Left colon (tissue), 2 donors: Measurements from ENCODE around the gene HEMGN. TPM values are rescaled to one million over a fixed set of nuclear protein-coding genes. Genes with fewer than 3 reads are reported as not detected.

ENCODE experiments used
- total RNA-seq, 2 donors: library from RNA; stranded (reverse); fragmentation: NEBNext Ultra II Directional; extraction: Animal tissue kit (Norgen Biotek cat#: 25700); gene quantifications; one replicate each; pipeline ENCODE4 v1.2.1, GENCODE V29; 2021
- donor health status: DM: no; HTN: no; CAD: no.
- donor health status: DM: yes; HTN: yes; CAD: no.

The HEMGN gene
- total RNA-seq, 2 donors from 2014 or later: not detected

Other genes with a start within 250 kb of the HEMGN start
- gene XPA, start 240.8 kb downstream of the HEMGN start, total RNA-seq: 10 to 100 TPM; 10.0 to 10.1 TPM
- gene FOXE1, start 84.9 kb downstream of the HEMGN start, total RNA-seq: under 1 TPM in 1 of 2 donors, not detected in 1; 0.08 TPM
- 10 to 100 TPM; 14.0 to 15.0 TPM for gene TRMO, start 15.7 kb downstream of the HEMGN start, total RNA-seq
- gene ANP32B, start 45.2 kb upstream of the HEMGN start, total RNA-seq: 100 to 1,000 TPM in 1 of 2 donors, 10 to 100 TPM in 1; 98.2 to 137 TPM
- 100 to 1,000 TPM; 231 to 527 TPM for gene NANS, start 118.6 kb upstream of the HEMGN start, total RNA-seq
- gene TRIM14, start 181.1 kb upstream of the HEMGN start, total RNA-seq: 10 to 100 TPM; 46.3 to 55.6 TPM